MV-4-11 (cell line): ENCODE data around the gene NBL1.

Experiments used
- DNase-seq: peaks from one replicate; lab custom pipeline; 2025; lab: John Stamatoyannopoulos, UW

Gene NBL1

DNA sequence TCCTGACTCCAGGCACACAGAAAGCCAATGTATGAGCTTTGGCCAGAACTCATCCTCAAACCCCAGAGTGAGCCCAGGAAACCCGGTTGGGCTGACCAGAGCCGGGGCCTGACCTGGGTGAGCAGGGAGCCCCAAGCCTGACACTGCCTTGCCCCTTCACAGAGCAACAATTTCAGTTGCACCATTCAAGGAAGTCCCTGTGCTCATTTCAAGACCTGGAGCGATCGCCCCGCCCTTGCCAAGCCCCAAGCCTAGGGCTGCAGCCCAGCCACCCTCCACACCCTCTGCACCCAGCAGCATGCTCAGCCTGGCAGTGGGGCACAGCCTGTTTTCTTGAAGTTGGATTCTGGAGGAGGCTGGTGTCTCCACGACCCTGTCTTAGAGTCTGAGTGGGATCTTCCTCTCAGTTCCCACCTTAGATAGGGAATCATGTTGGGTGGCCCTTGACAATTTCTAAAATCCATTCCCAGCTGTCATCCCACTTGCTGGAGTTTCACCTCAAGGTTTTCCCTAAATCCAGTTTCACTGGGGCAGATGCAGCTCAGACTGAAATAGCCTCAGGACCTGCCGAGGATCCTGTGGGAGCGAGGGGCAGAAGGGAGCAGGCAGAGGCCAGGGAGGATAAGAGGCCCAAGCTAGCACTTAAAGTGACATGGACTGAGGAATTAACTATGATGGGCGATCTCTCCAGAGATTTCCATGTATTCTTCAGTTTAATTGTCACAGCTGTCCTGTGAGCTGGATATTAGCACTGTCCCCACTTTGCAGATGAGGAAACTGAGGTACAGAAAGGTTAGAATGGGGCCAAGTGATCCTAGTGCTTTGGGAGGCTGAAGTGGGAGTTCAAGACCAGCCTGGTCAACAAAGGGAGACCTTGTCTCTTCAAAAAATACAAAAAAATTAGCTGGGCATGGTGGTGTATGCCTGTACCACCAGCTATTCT, 2.5 kb downstream of the NBL1 start:
- no peak for DNase-seq

GRCh38 chr1:19647643-19648042, 3.5 kb downstream of the NBL1 start:
- no peak for DNase-seq

DNA sequence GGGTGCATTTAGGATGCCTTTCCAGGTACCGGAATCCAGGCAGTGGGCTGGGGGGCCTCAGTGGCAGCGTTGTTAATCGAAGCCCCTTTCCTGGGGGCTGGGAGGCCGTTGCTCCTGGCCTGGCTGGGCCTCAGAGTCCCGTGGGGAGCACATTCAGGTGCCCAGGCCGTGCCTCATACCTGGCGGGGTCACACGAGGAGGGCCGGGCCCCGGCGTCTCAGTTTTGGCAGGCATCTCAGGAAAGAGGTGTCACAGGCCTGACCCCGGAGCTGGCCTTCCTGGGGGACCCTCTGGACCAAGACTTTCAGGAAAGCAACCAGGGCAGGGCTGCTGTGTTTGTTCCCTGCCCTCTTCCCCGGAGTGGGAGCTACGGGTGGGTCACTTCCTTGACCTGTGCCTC, 4.1 kb downstream of the NBL1 start:
- no peak for DNase-seq

DNA sequence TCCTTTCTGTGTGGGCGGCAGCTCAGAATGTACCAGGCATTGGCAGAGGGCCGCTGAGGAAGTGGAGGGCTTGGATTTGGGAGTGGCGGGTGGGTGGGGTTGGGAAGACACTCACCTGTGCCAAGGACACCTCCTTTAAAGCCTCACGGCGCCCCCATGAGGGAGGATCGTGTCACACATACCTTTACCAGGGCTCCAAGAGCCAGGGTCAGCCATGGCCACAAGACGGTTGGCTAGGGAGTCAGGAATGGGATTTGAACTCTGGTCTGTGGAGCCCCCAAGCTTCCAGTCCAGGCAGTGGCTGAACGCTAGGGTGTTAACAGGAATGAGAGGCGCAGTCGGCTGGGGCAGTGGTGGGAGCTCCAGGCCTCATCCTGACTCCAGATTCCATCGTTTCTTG, 4.6 kb downstream of the NBL1 start:
- no peak for DNase-seq

- no peak for DNase-seq
Observed at GRCh38 chr1:19650416-19651140, 6.5 kb downstream of the NBL1 start.

GRCh38 chr1:19651141-19651737, 7.1 kb downstream of the NBL1 start:
- peak; percentile 11 for DNase-seq

DNA sequence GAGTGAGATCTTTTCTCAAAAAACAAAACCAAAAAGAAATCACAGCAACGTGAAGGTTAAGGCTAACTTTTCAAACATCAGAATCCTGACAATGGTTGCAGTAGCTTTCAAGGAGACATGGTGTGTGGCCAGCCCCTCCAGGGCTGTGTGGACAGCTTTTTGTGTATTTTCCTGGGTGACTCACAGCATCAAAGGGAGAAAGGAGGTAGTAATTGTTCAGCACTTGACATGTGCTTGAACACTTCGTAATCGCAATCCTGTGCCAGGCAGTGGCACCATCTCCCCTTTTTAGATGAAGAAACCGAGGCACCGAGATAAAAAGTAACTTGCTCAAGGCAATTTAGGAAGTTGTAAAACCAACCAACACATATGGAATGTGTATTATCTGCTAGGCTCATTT, 10.3 kb downstream of the NBL1 start:
- no peak for DNase-seq

DNA sequence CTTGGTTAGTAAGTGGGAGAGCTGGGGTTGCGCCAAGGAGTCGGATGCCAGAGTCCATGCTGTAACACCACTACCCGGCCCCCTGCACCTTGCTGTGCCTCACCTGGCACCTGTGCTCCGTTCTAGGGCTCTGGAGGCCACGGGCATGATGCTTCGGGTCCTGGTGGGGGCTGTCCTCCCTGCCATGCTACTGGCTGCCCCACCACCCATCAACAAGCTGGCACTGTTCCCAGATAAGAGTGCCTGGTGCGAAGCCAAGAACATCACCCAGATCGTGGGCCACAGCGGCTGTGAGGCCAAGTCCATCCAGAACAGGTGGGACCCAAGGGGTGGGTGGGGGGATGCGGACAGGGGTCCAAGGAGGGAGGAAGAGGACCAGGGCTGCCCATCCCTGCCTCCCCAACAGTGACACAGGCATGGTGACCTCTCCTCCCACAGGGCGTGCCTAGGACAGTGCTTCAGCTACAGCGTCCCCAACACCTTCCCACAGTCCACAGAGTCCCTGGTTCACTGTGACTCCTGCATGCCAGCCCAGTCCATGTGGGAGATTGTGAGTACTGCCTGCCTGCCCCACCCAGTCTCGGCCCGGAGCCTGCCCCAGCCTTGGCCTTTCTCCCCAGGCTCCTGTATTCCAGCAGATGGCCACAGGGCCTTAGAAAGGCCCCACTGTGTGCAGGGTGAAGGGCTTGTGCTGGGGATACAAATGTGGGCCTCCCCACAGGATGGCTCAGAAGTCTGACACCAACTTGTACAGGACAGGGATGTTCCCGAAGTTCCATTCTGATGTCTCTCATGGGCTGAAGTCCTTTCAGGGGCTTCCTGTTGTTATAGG, 11.0 kb downstream of the NBL1 start:
- no peak for DNase-seq

DNA sequence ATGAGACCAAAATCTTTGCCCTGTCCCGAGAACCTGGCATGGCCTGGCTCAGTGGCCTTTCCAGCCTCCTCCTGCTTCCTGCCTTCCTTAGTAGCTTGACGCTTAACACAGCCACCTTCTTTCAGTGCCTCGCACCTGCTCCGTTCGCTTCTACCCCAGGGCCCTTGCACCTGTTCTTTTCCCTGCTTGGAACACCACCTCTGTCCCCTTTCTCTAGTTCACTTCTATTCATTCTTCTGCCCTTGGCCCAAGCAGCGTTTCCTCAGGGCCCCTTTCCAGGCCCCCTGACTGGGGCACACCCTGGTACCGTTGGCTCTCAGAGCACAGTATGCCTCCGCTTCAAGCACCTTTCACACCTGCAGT, 11.6 kb downstream of the NBL1 start:
- DNase-seq: no peak

DNA sequence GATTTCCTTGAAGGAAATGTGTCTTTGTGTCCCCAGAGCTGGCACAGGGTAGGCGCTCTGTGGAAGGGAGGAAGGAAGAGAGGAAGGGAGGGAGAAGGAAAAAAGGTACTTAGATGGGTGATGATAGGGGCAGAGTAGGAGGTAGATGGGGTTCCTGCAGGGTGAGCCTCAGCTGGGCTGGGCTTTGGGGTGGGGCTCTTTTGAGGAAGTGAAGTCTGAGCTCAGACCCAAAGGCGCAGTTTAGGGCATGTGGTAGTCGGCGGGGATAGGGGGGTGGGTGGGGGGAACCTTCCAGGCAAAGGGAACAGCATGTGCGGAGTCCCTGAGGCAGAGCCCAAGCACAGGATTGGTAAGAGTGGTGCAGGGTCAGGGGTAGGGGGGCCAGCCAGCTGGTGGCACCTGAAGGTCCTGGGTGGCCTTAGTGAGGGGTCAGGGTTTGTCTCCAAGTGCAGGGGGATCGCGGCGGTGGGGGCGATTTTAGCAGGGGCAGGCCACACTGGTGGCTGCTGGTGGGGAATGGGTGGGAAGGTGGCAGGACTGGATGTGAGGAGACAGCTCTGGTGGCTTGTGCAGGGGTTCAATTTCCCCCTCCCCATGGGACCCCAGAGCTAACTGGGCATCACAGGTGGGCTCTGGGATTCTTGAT, 12.1 kb downstream of the NBL1 start:
- no peak for DNase-seq

- no peak for DNase-seq
Observed at GRCh38 chr1:19656780-19657466, 12.8 kb downstream of the NBL1 start.

DNA sequence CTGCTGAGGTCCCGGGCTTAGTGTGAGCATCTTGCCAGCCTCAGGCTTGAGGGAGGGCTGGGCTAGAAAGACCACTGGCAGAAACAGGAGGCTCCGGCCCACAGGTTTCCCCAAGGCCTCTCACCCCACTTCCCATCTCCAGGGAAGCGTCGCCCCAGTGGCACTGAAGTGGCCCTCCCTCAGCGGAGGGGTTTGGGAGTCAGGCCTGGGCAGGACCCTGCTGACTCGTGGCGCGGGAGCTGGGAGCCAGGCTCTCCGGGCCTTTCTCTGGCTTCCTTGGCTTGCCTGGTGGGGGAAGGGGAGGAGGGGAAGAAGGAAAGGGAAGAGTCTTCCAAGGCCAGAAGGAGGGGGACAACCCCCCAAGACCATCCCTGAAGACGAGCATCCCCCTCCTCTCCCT, 13.4 kb downstream of the NBL1 start:
- no peak for DNase-seq

DNA sequence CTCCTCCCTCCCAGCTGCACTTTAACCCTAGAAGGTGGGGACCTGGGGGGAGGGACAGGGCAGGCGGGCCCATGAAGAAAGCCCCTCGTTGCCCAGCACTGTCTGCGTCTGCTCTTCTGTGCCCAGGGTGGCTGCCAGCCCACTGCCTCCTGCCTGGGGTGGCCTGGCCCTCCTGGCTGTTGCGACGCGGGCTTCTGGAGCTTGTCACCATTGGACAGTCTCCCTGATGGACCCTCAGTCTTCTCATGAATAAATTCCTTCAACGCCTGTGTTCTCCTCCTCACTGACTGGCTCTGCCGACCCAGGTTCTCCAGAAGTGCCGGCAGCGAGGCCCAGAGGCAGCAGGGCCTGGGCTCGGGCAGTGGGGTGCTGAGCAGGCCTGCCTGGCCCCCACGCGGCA, 14.1 kb downstream of the NBL1 start:
- DNase-seq: no peak

DNA sequence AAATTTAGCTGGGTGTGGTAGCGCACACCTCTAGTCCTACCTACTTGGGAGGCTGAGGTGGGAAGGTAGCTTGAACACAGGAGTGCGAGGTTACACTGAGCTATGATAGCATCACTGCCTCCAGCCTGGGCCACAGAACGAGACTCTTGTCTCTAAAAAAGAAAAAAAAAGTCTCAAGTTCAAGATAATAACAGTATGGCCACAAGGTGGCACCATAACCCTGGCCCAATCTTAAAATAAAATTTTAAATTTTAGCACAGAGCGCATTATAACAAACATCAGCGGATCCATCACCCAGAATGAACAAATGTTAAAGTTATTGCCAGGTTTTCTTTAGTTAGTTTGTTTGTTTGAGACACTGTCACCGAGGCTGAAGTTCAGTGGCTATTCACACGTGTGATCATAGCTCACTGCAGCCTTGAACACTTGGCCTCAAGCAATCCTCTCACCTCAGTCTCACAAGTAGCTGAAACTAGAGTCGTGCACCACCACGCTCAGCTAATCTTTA, 17.7 kb downstream of the NBL1 start:
- no peak for DNase-seq

- DNase-seq: no peak
Observed at GRCh38 chr1:19662313-19662712, 18.2 kb downstream of the NBL1 start.

DNA sequence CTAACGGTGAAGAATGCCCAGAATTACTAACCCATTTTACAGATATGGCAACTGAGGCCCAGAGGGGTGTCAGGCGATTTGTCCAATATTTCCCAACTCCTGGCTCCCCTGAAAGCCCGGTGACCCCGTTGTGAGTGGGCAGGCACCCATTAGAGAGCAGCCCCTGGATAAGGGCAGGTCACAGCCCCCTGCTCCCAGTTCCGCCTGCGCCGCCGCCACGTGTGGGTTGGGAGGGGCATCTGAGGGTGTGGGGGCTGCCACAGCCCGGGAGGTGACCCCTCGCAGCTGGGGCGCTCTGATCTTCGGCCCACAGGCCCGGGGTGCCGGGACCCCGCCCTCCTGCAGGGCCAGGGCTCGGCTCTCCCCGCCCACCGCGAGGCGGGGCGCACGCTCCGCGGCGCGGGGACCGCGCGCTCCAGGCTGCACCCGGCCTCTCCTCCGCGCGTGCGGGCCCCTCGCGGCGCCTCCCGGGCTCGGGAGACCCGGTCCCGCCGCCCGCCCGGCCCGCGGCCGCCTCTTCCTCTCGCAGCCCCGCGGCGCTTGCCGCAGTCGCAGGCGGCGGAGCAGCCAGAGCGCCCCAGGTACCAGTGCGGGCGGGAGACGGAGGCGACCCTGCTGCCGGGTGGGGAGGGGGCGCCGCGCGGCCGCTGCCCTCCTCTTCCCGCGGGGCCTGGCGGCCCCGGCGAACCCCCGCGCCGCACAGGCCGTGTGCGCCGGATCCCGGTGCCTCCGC, 20.5 kb downstream of the NBL1 start, which contains the start of gene HTR6:
TSS of gene HTR6 (plus strand) at position 423 of the 733 bp plus-strand sequence. CDS start 879 bp downstream, outside the sequence.
- no peak for DNase-seq

DNA sequence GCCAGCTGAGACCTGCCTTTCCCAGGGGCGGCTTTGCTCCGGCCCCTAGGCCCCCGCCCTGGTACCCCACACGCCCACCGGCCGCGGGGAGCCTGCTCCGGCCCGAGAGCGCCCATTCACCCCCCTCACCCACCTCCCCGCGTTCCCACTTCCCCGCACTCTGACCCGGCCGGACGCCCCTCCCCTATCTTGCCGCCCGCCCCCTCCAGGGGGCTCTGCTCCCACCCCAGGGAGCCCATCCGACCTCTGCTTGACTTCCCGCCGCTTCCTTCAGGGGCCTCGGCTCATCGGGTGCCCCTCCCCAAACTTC, 21.0 kb downstream of the NBL1 start:
- no peak for DNase-seq

DNA sequence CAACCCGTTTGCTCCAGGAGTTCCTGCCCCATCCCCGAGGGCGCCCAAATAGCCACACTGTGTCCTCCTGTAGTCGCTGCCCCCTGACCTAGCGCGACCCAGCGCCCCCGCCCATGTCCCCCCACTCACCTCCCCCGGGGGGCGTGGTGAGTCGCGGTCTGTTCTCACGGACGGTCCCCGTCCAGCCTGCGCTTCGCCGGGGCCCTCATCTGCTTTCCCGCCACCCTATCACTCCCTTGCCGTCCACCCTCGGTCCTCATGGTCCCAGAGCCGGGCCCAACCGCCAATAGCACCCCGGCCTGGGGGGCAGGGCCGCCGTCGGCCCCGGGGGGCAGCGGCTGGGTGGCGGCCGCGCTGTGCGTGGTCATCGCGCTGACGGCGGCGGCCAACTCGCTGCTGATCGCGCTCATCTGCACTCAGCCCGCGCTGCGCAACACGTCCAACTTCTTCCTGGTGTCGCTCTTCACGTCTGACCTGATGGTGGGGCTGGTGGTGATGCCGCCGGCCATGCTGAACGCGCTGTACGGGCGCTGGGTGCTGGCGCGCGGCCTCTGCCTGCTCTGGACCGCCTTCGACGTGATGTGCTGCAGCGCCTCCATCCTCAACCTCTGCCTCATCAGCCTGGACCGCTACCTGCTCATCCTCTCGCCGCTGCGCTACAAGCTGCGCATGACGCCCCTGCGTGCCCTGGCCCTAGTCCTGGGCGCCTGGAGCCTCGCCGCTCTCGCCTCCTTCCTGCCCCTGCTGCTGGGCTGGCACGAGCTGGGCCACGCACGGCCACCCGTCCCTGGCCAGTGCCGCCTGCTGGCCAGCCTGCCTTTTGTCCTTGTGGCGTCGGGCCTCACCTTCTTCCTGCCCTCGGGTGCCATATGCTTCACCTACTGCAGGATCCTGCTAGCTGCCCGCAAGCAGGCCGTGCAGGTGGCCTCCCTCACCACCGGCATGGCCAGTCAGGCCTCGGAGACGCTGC, 21.7 kb downstream of the NBL1 start:
- DNase-seq: no peak

- DNase-seq: no peak
Observed at GRCh38 chr1:19668888-19669287, 24.8 kb downstream of the NBL1 start.
